ENCODE measurements around the gene RBM10. TPM values are rescaled to one million over a fixed set of nuclear protein-coding genes. Genes with fewer than 3 reads are reported as not detected.

Gene RBM10
- total RNA-seq = 39.7 and 73.2 TPM in 2 replicates

GRCh38 chrX:47144626-47145394 lies at the start of gene RBM10, which contains the start of gene NDUFB11:
RBM10 (plus strand) TSS chrX:47145221; CDS start chrX:47147482, 2,261 bp downstream.
NDUFB11 (minus strand) TSS chrX:47144702; CDS start chrX:47144679, 23 bp downstream.

GRCh38 chrX:47193475-47194193 lies 48.6 kb downstream of the RBM10 start, which contains the start of gene UBA1:
UBA1 (plus strand) TSS chrX:47193829; CDS start chrX:47198803, 4,974 bp downstream.

GRCh38 chrX:47218280-47218919 lies 73.4 kb downstream of the RBM10 start, which contains the start of gene CDK16:
CDK16 (plus strand) TSS chrX:47218681; CDS start chrX:47223558, 4,877 bp downstream.

GRCh38 chrX:47232803-47233332 lies 87.8 kb downstream of the RBM10 start, which contains the start of gene USP11:
USP11 (plus strand) TSS chrX:47233009; CDS start chrX:47233044, 35 bp downstream.

Other genes with a start within 250 kb of the RBM10 start
- 4.5 and 6.1 TPM in 2 replicates for gene JADE3, start 232.8 kb upstream of the RBM10 start, total RNA-seq
- gene RGN, start 66.8 kb upstream of the RBM10 start, total RNA-seq = 0.58 and 2.8 TPM in 2 replicates
- 51.0 and 57.7 TPM in 2 replicates for gene NDUFB11, start 519 bp upstream of the RBM10 start, total RNA-seq
- 93.9 and 154 TPM in 2 replicates for gene UBA1, start 48.6 kb downstream of the RBM10 start, total RNA-seq
- 65.0 and 69.1 TPM in 2 replicates for gene CDK16, start 73.5 kb downstream of the RBM10 start, total RNA-seq
- gene USP11, start 87.8 kb downstream of the RBM10 start, total RNA-seq = 42.3 and 55.6 TPM in 2 replicates
- under 0.01 and 0.28 TPM in 2 replicates for gene ZNF157, start 225.4 kb downstream of the RBM10 start, total RNA-seq

Data from regular cardiac myocyte (primary cell).